Fibroblast of the aortic adventitia (primary cell): Measurements from ENCODE around the gene RASGRP3. TPM values are rescaled to one million over a fixed set of nuclear protein-coding genes. Genes with fewer than 3 reads are reported as not detected.

Source experiments
- DNase-seq: peaks from one replicate; pipeline ENCODE4 v3.0.0-alpha.2; 2010; ENCODE audit warnings: low read depth
- H3K4me3 ChIP-seq: 2 replicates; pipeline ENCODE4 v1.5.1; 2011; ENCODE audit warnings: low read depth, mild to moderate bottlenecking, control low read depth, low read length, moderate library complexity
- CTCF ChIP-seq: IDR thresholded peaks from 2 replicates; pipeline ENCODE4 v1.5.1; 2011; ENCODE audit warnings: mild to moderate bottlenecking, low read length, control low read depth, inconsistent platforms; ENCODE audit not compliant: insufficient read depth
- total RNA-seq: library from RNA; depleted of rRNA; stranded (reverse); fragments of >200 nt; gene quantifications from 2 replicates; pipeline ENCODE4 v1.2.3, GENCODE V29; 2012; ENCODE audit warnings: low replicate concordance

Gene RASGRP3
- 5.9 and 7.8 TPM in 2 replicates for total RNA-seq

GRCh38 chr2:33476131-33476792 lies at the start of gene RASGRP3:
Gene RASGRP3, plus strand, starts transcription at chr2:33476649. Its CDS starts 38,488 bp downstream, at chr2:33515137.
- peak within 1 kb of the TSS; percentile 76 for H3K4me3 ChIP-seq
- TF ChIP-seq CTCF = no peak
- peak; percentile 94 for DNase-seq

- peak; percentile 96 for DNase-seq
- H3K4me3 ChIP-seq = no peak overlapping the region
- TF ChIP-seq CTCF = no peak
Measured at GRCh38 chr2:33426666-33427231, 49.7 kb upstream of the RASGRP3 start.

- no peak for DNase-seq
- H3K4me3 ChIP-seq = no peak overlapping the region
- TF ChIP-seq CTCF = no peak
Measured at GRCh38 chr2:33430077-33430476, 46.4 kb upstream of the RASGRP3 start.

GRCh38 chr2:33430856-33431255 lies 45.6 kb upstream of the RASGRP3 start:
- no peak for DNase-seq
- TF ChIP-seq CTCF = no peak

GRCh38 chr2:33432871-33433270 lies 43.6 kb upstream of the RASGRP3 start:
- no peak for TF ChIP-seq CTCF
- H3K4me3 ChIP-seq = no peak overlapping the region
- no peak for DNase-seq

More at GRCh38 chr2:33430856-33431255, 45.6 kb upstream of the RASGRP3 start:
- no peak overlapping the region for H3K4me3 ChIP-seq

GRCh38 chr2:33433279-33434235 lies 42.9 kb upstream of the RASGRP3 start:
- H3K4me3 ChIP-seq = no peak overlapping the region
- DNase-seq = peak; percentile 71
- no peak for TF ChIP-seq CTCF
